ENCODE measurements around the gene FLNA.
"Not testable (repeated sequence)": the region's sequence is repeated elsewhere in the genome, so short reads cannot be mapped to it uniquely, and the experiment has no call there.

Gene FLNA

GRCh38 chrX:154303476-154303875 lies 71.0 kb downstream of the FLNA start:
- no peak for DNase-seq

GRCh38 chrX:154302998-154303397 lies 71.4 kb downstream of the FLNA start:
- not testable (repeated sequence) for DNase-seq

GRCh38 chrX:154300816-154301215 lies 73.6 kb downstream of the FLNA start:
- DNase-seq, result no peak
